NT2/D1 (cell line): ENCODE data around the gene MOBP.

Source experiments
- SUZ12 ChIP-seq: IDR thresholded peaks from 2 replicates; pipeline ENCODE4 v1.6.1; 2011; ENCODE audit not compliant: insufficient read length, insufficient read depth; ENCODE audit errors: extremely low read depth
- YY1 ChIP-seq: IDR thresholded peaks from 2 replicates; pipeline ENCODE4 v1.6.1; 2011; ENCODE audit not compliant: insufficient read length, insufficient read depth
- ZNF274 ChIP-seq: IDR thresholded peaks from 2 replicates; pipeline ENCODE4 v1.6.1; 2011; ENCODE audit warnings: mild to moderate bottlenecking, low read depth, low read length

- no peak for TF ChIP-seq YY1
- no peak for TF ChIP-seq ZNF274
- no peak for TF ChIP-seq SUZ12
These were observed 56.6 kb downstream of the MOBP start for GRCh38 chr3:39524107-39524506.
